MCF 10A (cell line): ENCODE data around the gene AP3S2. TPM values are rescaled to one million over a fixed set of nuclear protein-coding genes. Genes with fewer than 3 reads are reported as not detected.

ENCODE experiments used
- BruUV-seq: library from RNA; stranded (reverse); fragments of 400-500 nt; replicated peaks from 2 replicates; lab custom pipeline; 2021; lab: Mats Ljungman, UMichigan
- CTCF ChIA-PET: fragments of 300-600 bp; sonication (Branson Sonifier 250); formaldehyde crosslinking; extraction: SDS; loops from one replicate; lab custom pipeline; 2021; ENCODE audit warnings: antibody characterized with exemption, inconsistent platforms; lab: Yijun Ruan, JAX
- POLR2A ChIA-PET: fragments of 300-600, 350-650 bp; sonication (Branson Sonifier 250); formaldehyde crosslinking; extraction: SDS; loops from one replicate; lab custom pipeline; 2020; ENCODE audit warnings: antibody characterized with exemption, inconsistent platforms; lab: Yijun Ruan, JAX
- DNase-seq: peaks from one replicate; pipeline ENCODE4 v3.0.0-alpha.2; 2018; ENCODE audit not compliant: unreplicated experiment
- H3K27ac Mint-ChIP-seq: one replicate; pipeline ENCODE4 v1.8.0; 2022; ENCODE audit warnings: mild to moderate bottlenecking, low read depth, mixed read lengths; ENCODE audit not compliant: unreplicated experiment
- H3K27me3 Mint-ChIP-seq: one replicate; pipeline ENCODE4 v1.8.0; 2022; ENCODE audit warnings: mixed read lengths; ENCODE audit not compliant: insufficient read depth, unreplicated experiment
- H3K36me3 Mint-ChIP-seq: one replicate; pipeline ENCODE4 v1.8.0; 2022; ENCODE audit warnings: mild to moderate bottlenecking, moderate library complexity, mixed read lengths; ENCODE audit not compliant: insufficient read depth, unreplicated experiment
- H3K4me1 Mint-ChIP-seq: one replicate; pipeline ENCODE4 v1.8.0; 2022; ENCODE audit warnings: mixed read lengths; ENCODE audit not compliant: insufficient read depth, unreplicated experiment
- H3K4me3 Mint-ChIP-seq: one replicate; pipeline ENCODE4 v1.8.0; 2022; ENCODE audit warnings: mild to moderate bottlenecking, moderate library complexity, mixed read lengths; ENCODE audit not compliant: unreplicated experiment
- H3K9me3 Mint-ChIP-seq: one replicate; pipeline ENCODE4 v1.8.0; 2022; ENCODE audit warnings: mixed read lengths; ENCODE audit not compliant: unreplicated experiment
- intact Hi-C: fragments of 100-400 bp; cut with micrococcal nuclease; formaldehyde crosslinking; loops from 2 replicates; pipeline ENCODE4 v1.14.1; 2022
- total RNA-seq: library from RNA; stranded (reverse); gene quantifications from 2 replicates; pipeline ENCODE4 v1.2.3, GENCODE V29; 2022
- TF ChIP-seq, protein P1 (sequence below): fragments of 200-600 bp; IDR thresholded peaks from one replicate; pipeline ENCODE4 v1.8.0; 2022; ENCODE audit warnings: antibody characterized with exemption, mild to moderate bottlenecking; ENCODE audit not compliant: unreplicated experiment

The AP3S2 gene
- total RNA-seq, 1 experiment from 2014 or later = 38.4 TPM

DNA sequence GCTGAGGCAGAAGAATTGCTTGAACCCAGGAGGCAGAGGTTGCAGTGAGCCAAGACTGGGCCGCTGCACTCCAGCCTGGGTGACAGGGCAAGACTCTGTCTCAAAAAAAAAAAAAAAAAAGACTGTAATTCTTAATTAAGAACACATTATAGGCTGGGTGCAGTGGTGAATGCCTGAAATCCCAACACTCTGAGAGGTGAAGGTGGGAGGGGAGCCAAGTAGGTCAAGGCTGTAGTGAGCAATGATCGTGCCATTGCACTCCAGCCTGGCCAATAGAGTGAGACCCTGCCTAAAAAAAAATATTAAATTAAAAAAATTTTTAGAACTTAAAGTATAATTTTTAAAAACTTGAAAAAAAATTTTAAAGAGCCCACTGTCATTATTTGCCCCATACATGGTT lies 32.4 kb upstream of the AP3S2 start:
- intact Hi-C loops = no loop called here
- no peaks in the 10 kb centered on the region for H3K27me3 Mint-ChIP-seq
- no peak for DNase-seq
- H3K4me1 Mint-ChIP-seq = no peaks in the 10 kb centered on the region
- no peak overlapping the region for H3K4me3 Mint-ChIP-seq
- TF ChIP-seq, protein P1, sequence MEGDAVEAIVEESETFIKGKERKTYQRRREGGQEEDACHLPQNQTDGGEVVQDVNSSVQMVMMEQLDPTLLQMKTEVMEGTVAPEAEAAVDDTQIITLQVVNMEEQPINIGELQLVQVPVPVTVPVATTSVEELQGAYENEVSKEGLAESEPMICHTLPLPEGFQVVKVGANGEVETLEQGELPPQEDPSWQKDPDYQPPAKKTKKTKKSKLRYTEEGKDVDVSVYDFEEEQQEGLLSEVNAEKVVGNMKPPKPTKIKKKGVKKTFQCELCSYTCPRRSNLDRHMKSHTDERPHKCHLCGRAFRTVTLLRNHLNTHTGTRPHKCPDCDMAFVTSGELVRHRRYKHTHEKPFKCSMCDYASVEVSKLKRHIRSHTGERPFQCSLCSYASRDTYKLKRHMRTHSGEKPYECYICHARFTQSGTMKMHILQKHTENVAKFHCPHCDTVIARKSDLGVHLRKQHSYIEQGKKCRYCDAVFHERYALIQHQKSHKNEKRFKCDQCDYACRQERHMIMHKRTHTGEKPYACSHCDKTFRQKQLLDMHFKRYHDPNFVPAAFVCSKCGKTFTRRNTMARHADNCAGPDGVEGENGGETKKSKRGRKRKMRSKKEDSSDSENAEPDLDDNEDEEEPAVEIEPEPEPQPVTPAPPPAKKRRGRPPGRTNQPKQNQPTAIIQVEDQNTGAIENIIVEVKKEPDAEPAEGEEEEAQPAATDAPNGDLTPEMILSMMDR = no peak
- H3K27ac Mint-ChIP-seq = no peak overlapping the region
- ChIA-PET CTCF (no interaction called here), POLR2A (interaction anchor here (0.7 kb wide), 1 partner anchor 155 kb away, joined by 3 read pairs; no protein-coding TSS in a partner anchor)
- H3K36me3 Mint-ChIP-seq = no peaks in the 10 kb centered on the region
- no peaks in the 10 kb centered on the region for H3K9me3 Mint-ChIP-seq
- no TSS peak for BruUV-seq

GRCh38 chr15:89917442-89918101 lies 23.8 kb upstream of the AP3S2 start:
- Mint-ChIP-seq H3K27ac (no peak overlapping the region), H3K36me3 (no peaks in the 10 kb centered on the region), H3K27me3 (no peaks in the 10 kb centered on the region), H3K9me3 (no peaks in the 10 kb centered on the region), H3K4me3 (no peak overlapping the region), H3K4me1 (peaks cover 18% of the 10 kb centered on the region)
- DNase-seq = peak; percentile 84
- ChIA-PET POLR2A (interaction anchor here (0.6 to 3.5 kb wide), 18 partner anchors 12 to 185 kb away, joined by 3 to 21 read pairs (median 4); partner anchors contain the start of genes AP3S2 and IDH2), CTCF (interaction anchor here (0.6 to 4.1 kb wide), 4 partner anchors 19 to 375 kb away, joined by 3 to 22 read pairs (median 5); no protein-coding TSS in a partner anchor)
- no TSS peak for BruUV-seq
- TF ChIP-seq, protein P1 = no peak
- intact Hi-C loops = no loop called here

DNA sequence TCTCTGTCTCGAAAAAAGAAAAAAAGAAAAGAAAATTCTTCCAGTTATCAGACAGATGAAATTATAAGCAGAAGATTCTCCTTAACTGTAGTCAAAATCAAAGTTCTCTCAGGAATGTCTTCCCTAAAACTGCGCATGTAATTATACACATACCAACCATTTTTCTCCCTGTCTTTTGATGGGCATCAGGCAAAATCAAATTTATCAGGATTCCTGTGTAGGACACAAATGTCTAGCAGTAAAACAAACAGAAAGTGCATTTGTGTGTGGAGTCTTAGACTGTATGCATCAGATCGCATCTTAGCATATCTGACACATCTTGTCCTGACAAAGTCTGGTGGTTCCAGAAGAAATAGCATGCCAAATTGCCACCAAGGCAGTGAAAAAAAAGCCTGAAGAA lies 22.9 kb upstream of the AP3S2 start:
- Mint-ChIP-seq H3K27me3 (no peaks in the 10 kb centered on the region), H3K9me3 (no peaks in the 10 kb centered on the region), H3K36me3 (no peaks in the 10 kb centered on the region), H3K4me1 (peaks cover 18% of the 10 kb centered on the region), H3K27ac (no peak overlapping the region), H3K4me3 (no peak overlapping the region)
- ChIA-PET CTCF (interaction anchor here (4.1 kb wide), 1 partner anchor 18 kb away, joined by 22 read pairs; no protein-coding TSS in a partner anchor), POLR2A (interaction anchor here (1.2 to 3.5 kb wide), 3 partner anchors 41 to 100 kb away, joined by 3 to 21 read pairs (median 9); no protein-coding TSS in a partner anchor)
- TF ChIP-seq, protein P1 = no peak
- no peak for DNase-seq
- intact Hi-C loops = no loop called here
- BruUV-seq = no TSS peak

GRCh38 chr15:89912674-89913396 lies 19.0 kb upstream of the AP3S2 start, which contains the start of gene ARPIN:
Gene ARPIN, minus strand, starts transcription at chr15:89912952. Its CDS starts 117 bp downstream, at chr15:89912835.
- CTCF ChIA-PET = interaction anchor here (0.6 to 1.8 kb wide), 10 partner anchors 9 to 554 kb away, joined by 3 to 6 read pairs (median 4); partner anchors contain the start of gene CIB1
- Mint-ChIP-seq H3K9me3 (no peaks in the 10 kb centered on the region), H3K27ac (no peak within 1 kb of the TSS), H3K27me3 (no peaks in the 10 kb centered on the region), H3K4me1 (peaks cover 27% of the 10 kb centered on the region), H3K4me3 (peak within 1 kb of the TSS; percentile 76), H3K36me3 (no peaks in the 10 kb centered on the region)
- POLR2A ChIA-PET = interaction anchor here (0.6 to 3.6 kb wide), 15 partner anchors 9 to 317 kb away, joined by 3 to 28 read pairs (median 5); partner anchors contain the start of genes AP3S2 and ZNF710
- TF ChIP-seq, protein P1 = no peak
- BruUV-seq = no TSS peak
- DNase-seq = peak; percentile 52
- intact Hi-C loops = loop anchor here (5.0 kb wide), 1 partner anchor 159 kb away; no protein-coding TSS in a partner anchor
